ENCODE measurements around the gene DDT.
"Not testable (repeated sequence)": the region's sequence is repeated elsewhere in the genome, so short reads cannot be mapped to it uniquely, and the experiment has no call there.

DNA sequence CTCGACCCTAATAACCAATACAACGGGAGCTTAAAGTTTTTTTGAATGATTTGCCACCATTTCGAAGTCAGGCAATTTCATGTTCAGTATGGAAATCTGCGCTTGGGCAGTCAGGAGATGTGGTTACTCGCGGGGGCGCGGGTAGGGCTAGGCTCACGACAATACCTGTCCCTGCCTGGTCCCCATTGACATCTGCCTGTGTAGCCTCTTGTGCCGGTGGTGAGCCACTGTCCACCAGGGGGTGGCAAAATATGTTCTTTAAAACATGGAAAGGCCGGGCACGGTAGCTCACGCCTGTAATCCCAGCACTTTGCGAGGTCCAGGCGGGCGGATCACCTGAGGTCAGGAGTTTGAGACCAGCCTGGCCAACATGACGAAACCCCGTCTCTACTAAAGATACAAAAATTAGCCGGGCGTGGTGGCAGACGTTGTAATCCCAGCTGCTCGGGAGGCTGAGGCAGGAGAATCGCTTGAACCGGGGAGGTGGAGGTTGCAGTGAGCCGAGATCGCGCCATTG, 653 bp upstream of the DDT start:
- TF ChIP-seq CTCF (conservative IDR thresholded peaks at IDR 0.05; ENCODE audit: low read length); EZH2phosphoT487 (IDR thresholded peaks at IDR 0.05; ENCODE audit: borderline replicate concordance): not testable (repeated sequence)

All from Loucy (cell line).